HL-60/S4 treated with retinoic acid at 250 ng/mL for 4 days and 3 days (cell line): ENCODE measurements around the gene ATP6V1F.
"Not testable (repeated sequence)": the region's sequence is repeated elsewhere in the genome, so short reads cannot be mapped to it uniquely, and the experiment has no call there.

Experiments used
- in situ Hi-C: fragments of 300-500 bp; cut with MboI; formaldehyde crosslinking; loops from 2 replicates; pipeline ENCODE4 v1.7.0; 2022; ENCODE audit warnings: low sequenced_read_pairs

ATP6V1F gene

GRCh38 chr7:128912281-128912680 lies 49.6 kb downstream of the ATP6V1F start:
- in situ Hi-C loops = no loop called here

DNA sequence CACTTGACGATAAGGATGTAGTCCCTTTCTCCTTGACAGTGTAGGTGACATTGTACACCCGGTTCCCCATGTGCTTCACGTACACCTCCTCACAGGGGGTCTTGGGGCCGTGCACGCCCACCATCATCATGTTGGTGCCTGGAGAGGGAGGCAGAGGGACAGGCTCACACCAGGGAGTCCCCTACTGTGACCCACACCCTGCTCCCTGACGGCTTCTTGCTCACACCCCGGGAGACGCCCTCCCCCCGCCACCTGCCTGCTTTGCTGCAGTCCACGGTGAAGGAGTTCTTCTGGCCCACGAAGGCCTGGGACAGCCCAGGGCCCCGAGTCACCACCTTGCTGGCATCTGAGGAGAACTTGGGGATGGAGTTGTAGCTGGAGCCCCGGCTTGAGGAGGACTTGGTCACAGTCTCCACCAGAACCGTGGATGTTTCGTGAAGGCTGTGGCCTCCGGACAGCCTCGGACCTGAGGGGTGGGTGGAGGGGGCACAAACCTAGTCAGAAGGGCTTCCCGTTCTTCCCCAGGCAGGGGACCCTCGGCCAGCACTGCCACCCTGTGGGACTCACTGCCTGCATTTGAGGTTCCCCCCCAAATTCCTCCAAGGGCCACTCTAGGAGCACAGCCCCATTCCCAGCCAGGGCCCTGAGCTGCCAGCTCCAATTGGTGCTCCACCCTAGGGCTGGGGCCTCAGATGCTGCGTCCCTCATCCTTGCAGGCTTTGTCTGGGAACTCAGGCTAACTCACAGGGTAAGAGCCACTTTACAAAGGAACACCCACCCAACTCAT lies 50.2 kb downstream of the ATP6V1F start:
- in situ Hi-C loops = not testable (repeated sequence)

DNA sequence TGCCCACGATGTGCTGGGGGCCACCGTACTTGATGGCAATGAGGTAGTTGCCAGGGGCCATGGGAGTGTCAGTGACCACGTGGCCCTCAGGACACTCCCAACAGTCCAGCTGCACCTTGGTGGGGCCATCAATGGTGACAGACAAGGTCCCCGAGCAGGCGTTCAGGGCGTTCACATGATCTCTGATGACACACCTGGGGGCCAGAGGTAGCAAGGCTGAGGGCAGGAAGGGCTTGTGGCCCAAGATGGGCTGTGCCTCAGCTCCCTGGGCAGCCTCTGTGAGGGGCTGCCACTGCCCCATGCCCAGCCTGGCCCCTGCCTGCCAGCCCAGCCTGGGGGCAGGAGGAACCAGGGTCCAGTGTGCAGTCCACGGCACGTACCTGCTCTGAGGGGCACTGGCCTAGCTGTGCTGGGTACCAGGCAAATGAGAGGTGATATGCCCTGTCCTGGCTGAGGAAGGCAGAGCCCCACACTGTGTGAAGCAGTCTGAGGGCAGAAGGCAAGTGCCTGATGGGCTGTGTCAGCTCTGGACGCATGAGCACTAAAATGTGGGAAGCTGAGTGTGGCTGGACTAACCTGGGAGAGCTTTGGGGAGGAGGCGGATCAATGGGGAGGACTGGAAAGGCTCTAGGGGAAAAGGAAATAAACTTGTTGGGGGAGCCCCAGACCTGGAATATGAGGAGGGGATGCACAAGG lies 51.4 kb downstream of the ATP6V1F start:
- in situ Hi-C loops = no loop called here

DNA sequence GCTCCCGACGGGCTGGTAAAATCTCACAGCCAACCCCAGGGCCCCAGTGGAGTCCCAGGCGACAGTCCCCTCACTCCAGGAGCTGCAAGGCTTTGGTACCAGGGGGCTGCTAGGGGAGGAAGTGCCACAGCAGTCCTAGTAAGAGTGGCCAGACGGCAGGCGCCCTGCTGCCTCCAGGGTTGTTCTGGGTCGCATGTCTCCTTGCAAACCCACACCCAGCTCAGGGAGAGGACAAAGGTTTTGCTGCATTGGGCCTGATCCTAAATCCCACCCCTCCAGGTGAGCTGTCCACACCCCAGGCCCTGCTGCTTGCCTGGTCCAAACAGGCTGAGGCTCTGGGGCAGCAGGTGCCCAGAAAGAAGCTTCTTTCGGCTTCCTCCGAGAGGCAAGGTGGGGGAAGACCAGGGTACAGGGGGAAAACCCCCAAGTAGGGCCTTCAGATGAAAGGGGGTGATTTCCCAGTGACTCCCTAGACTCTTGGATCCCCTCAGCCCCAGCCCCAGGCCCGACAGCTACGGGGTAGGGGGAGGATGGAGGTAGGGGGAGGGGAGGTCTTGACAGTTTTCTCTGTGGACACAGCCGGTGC lies 52.0 kb downstream of the ATP6V1F start:
- in situ Hi-C loops = no loop called here

GRCh38 chr7:128915271-128915819 lies 52.7 kb downstream of the ATP6V1F start:
- in situ Hi-C loops = no loop called here
